HG02973 (cell line): ENCODE data around the gene C3orf85.
"Not testable (repeated sequence)": the region's sequence is repeated elsewhere in the genome, so short reads cannot be mapped to it uniquely, and the experiment has no call there.

Experiments
- ATAC-seq: cut with Tn5 transposase; IDR thresholded peaks from one replicate; pipeline ENCODE4 v1.9.1; 2021; ENCODE audit warnings: moderate library complexity; ENCODE audit not compliant: unreplicated experiment

The C3orf85 gene, protein sequence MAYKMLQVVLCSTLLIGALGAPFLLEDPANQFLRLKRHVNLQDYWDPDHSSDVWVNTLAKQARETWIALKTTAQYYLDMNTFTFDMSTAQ

GRCh38 chr3:109136523-109136922 is at the start of gene C3orf85:
Gene C3orf85 (plus strand): TSS chr3:109136719. CDS start chr3:109136848, 129 bp downstream.
- ATAC-seq, result no peak

DNA sequence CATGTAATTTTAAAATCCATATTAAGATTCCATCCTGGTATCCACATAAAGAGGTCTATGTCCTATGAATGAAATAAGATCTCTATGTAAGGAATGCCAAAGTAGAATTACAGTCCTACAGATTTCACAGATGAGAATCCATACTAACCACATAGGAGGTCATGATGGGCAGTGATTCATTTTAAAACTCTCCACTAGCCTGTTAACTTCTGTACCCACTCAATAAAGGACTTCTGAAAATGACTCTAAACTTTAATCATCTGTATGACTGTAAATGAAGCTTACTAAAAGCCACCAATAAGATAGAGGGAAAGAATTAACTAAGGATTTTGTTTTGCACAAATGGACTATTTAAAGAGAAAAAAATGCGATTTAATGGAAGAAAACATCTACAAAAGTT is 47.3 kb upstream of the C3orf85 start:
- no peak for ATAC-seq

DNA sequence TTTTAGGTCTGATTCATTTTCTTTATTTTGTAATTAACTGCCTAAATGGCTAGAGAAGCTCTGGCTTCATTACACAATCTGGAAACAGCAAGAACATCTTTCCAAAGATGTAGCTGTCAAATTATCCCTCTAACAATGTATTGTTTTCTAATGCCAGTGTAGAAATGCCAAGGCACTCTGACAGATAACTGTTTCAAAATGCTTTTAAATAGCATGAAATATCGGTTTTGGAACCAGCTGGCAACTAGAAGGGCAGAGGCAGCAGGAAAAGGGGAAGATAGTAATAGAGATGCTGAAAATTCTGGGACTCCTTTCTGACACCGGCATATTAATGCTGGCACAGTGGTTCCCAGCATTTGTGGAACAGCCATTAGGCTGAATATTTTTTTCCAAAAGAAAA is 44.7 kb upstream of the C3orf85 start:
- ATAC-seq, result no peak

- ATAC-seq, result no peak
These were observed 43.0 kb upstream of the C3orf85 start for GRCh38 chr3:109093561-109093960.

DNA sequence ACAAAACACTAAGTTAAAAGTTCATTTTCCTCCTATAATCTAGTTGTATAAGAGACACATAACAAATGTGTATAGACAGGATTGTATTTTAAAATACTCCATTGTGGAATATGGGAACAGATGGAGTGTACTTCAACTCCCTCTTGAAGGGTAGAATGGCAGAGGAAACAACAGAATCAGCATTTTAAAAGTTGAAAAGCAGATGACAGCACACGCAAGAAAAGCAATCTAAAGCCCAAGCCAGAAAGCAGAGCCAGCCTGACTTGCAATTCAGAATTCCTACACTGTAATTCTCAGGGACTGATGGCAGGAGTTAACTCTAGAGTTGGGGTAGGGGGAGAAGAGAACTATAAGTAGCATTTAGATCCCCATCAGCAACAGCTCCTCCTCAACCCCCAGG is 41.4 kb upstream of the C3orf85 start:
- no peak for ATAC-seq

DNA sequence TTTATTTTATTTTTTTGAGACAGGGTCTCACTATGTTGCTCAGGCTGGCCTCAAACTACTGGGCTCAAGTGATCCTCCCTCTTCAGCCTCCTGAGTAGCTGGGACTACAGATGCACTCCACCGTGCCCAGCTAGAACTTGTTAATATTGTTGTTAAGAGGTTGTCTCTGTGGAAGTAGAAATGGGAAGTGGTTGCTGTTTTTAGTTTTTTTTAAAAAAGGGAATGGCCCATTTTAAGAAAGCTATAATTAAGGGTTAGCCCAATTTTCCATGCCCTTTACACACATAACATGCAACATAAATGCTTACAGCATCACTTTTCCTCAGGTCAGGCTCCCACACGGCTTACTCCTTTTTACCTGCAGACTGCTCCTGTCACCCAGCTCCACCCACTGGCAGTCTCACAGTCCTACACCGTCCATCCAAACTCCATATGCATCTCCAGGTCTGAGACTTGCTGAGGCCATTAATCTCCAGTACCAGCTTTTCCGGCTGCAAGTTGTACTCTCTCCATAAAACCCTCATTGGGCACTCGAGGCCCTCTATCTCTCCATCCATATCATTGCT is 38.4 kb upstream of the C3orf85 start:
- ATAC-seq, result no peak

DNA sequence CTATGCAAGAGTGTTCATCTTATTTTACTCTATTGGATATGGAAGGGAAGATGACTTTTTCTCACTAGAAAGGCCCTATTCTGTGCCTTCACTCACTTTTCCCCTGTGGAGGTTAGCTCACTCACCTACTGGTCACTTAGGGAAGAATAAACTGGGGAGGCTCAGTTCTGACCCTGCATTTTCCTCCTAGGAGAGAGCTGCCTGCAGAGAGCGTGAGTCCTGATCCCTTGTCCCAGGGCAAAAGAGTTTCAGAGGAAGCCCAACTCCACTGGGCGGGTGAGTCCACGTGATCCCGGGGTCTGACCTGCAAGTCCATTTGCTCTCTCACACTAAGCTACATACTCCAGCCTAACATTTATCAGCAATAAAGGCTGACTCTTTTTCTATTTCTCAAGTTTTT is 26.9 kb upstream of the C3orf85 start:
- ATAC-seq, result no peak

GRCh38 chr3:109112946-109113760 is 23.4 kb upstream of the C3orf85 start:
- ATAC-seq, result no peak

- ATAC-seq, result no peak
These were observed 21.8 kb upstream of the C3orf85 start for GRCh38 chr3:109114746-109115145.

DNA sequence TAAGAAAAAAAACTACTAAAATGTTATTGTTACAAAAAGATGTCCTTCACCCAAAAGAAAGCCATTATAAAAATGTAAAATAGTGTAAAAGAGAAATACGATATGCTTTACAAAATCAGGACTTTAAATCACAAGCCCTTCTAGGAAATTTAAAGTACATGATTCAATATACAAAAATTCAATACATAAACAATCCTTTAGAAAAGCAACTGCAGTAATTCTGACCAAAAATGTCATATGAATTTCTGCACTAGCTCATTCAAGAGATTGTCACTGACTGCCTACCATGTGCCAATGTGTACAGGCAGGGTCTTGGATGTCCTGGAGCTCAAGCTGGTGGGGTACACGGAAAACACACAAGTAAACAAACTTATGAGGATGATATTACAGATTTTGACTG is 21.1 kb upstream of the C3orf85 start:
- no peak for ATAC-seq

DNA sequence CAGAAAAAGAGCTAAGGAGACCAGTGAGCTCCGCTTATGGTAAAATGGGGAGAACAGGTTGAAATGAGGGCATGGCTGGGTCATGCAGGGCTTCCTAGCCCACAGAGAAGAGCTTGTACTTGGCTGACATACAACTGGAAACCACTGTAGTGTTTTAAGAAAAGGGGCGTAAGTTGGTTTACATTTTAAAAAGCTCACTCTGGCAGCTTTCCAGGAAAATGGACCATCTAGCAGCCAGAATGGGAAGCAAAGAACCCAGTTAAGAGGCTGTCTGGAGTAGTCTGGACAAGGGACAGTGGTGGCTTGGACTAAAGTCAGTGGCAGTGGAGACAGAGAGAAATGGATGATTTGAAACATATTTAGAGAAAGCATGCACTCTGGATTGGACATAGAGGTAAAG is 20.5 kb upstream of the C3orf85 start:
- ATAC-seq, result no peak

DNA sequence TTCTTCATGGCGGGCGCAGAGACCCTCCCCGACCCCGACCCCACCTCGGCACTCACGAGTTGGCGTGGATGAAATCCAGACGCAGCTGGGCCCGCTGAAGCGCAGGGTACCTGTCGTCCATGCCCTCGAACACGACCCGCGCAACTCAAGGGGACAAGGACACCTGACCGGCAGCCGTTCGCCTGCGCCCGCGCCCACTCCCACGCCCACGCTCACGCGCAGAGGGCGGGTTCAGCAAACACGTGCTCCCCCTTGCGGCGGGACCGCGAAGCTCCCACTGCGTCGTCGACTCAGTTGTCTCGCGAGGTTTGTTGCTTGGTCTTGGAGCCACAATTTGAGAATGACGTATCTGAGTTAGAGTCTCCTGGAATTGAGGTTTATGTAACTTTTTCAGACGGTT is 18.6 kb upstream of the C3orf85 start, which contains the start of gene MORC1:
Gene MORC1, minus strand, starts transcription at position 196 of the 400 bp plus-strand sequence. Its CDS starts 75 bp downstream, at position 121.
- no peak for ATAC-seq

- no peak for ATAC-seq
These were observed 17.9 kb upstream of the C3orf85 start for GRCh38 chr3:109118584-109118983.

DNA sequence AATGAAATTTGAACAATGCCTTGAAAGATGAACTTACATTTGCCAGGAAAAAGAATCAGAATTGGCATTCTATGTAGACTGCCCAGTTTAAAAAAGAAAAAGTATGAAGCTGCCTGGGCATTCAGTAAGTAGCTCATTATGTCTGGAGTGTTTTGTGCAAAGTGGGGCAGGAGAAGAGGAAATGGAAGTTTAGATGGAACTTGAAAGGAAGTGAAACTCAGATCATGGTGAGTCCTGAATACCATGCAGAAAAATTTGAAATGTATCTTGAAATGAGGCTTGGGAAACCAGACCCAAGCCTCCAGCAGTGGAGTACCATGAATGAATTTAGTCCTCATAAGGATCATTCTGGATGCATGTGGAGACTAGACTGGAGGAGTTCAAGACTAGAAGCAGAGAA is 13.8 kb upstream of the C3orf85 start:
- ATAC-seq, result no peak

GRCh38 chr3:109125902-109126301 is 10.6 kb upstream of the C3orf85 start:
- no peak for ATAC-seq

DNA sequence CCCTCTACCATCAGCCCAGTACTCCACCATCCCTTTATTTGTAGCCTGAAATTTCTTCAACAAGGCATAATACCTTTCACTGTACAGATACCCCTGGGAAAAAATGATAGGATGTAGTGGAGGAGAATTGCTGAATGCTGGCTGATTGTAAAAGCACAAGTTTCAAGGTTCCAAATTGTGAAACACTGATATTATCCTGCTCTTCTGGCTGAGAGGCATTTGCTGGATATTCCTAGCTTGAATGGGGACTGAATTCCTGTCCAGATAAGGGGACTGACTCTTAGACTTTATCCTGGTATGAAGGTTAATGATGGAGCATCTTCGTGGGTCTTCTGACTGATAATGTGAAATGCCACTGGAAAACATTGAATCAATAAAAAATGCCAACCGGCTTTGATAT is 9.0 kb upstream of the C3orf85 start:
- no peak for ATAC-seq

GRCh38 chr3:109131276-109131675 is 5.2 kb upstream of the C3orf85 start:
- ATAC-seq, result no peak

- no peak for ATAC-seq
These were observed 3.6 kb upstream of the C3orf85 start for GRCh38 chr3:109132801-109133473.

GRCh38 chr3:109133474-109133816 is 3.1 kb upstream of the C3orf85 start:
- not testable (repeated sequence) for ATAC-seq

- no peak for ATAC-seq
These were observed 1.2 kb downstream of the C3orf85 start for GRCh38 chr3:109137761-109138160.

DNA sequence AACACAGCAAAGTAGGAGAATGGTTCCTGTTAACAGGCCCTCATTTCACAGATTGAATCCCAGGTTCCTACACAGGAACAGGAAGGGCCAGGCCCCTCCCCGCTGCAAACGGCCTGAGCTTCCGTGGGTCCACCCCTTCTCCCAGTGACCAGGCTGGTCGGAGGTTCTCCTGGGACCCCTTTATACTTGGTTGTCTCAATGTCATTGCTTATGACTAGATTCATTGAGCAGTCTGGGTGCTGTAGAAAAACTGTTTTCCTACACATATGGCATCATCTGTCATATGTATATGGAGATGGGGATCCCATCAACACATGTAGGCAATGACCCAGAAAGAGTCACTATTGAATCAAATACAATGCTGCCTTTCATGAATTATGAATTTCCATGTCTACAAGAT is 3.8 kb downstream of the C3orf85 start:
- no peak for ATAC-seq

DNA sequence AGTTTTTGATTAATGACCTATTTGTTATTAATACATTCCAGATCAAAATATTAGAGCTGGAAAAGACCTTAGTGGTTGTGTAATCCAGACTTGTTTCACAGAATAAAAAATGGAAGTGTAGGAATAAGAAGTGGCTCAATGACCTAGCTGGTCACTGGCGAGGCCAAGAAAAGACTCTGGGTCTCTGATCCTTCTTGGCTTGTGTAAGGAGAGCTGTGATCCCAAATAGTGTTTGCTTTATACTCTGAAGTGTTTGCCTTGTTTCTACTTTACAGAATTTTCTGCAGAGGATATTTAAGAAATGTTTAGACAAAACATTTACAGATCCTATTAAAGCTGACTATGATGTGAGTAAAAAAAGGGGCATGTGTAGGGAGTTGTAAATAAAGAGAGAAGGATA is 7.1 kb downstream of the C3orf85 start:
- no peak for ATAC-seq
